D721Med (cell line): ENCODE measurements around the gene WNT1.
A peak's percentile ranks its signal among the peaks of the same experiment; 100 is the strongest.

Source experiments
- DNase-seq: peaks from one replicate; pipeline ENCODE4 v3.0.0; 2011; ENCODE audit warnings: low spot score; ENCODE audit not compliant: insufficient read length
- FAIRE-seq: peaks from 2 replicates; lab custom pipeline; 2011; peaks lifted over from hg19 to GRCh38; lab: Jason Lieb, UNC
- TF ChIP-seq, protein P1 (sequence below): IDR thresholded peaks from 2 replicates; pipeline ENCODE4 v1.5.1; 2012; ENCODE audit warnings: mild to moderate bottlenecking, control low read depth; ENCODE audit not compliant: insufficient read depth; ENCODE audit errors: missing control alignments

Gene WNT1

DNA sequence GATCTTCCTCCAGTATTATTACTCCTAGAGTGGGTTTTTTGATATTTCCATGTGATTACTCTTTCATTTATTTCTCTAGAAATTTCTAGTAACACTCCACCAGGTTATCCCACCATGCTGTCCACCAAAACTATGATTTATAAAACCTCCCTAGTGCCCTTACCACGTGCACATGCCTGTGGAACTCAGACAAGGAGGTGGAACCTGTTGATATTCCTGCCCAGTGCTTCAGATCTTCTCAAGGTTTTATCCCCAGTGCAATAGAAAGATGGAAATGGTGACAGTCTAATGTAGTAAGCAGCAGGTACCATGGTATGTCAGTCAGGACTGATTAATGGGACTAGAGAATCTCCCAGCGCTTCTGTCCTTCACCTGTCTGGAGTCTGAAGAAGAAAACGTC lies 17.3 kb upstream of the WNT1 start:
- TF ChIP-seq, protein P1, sequence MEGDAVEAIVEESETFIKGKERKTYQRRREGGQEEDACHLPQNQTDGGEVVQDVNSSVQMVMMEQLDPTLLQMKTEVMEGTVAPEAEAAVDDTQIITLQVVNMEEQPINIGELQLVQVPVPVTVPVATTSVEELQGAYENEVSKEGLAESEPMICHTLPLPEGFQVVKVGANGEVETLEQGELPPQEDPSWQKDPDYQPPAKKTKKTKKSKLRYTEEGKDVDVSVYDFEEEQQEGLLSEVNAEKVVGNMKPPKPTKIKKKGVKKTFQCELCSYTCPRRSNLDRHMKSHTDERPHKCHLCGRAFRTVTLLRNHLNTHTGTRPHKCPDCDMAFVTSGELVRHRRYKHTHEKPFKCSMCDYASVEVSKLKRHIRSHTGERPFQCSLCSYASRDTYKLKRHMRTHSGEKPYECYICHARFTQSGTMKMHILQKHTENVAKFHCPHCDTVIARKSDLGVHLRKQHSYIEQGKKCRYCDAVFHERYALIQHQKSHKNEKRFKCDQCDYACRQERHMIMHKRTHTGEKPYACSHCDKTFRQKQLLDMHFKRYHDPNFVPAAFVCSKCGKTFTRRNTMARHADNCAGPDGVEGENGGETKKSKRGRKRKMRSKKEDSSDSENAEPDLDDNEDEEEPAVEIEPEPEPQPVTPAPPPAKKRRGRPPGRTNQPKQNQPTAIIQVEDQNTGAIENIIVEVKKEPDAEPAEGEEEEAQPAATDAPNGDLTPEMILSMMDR = no peak
- DNase-seq (no peak), FAIRE-seq (no peak)

GRCh38 chr12:48961331-48961730 lies 16.8 kb upstream of the WNT1 start:
- TF ChIP-seq, protein P1 = no peak
- FAIRE-seq = no peak
- DNase-seq = no peak

- TF ChIP-seq, protein P1 = no peak
- DNase-seq (no peak), FAIRE-seq (no peak)
These were observed 16.3 kb upstream of the WNT1 start for GRCh38 chr12:48961801-48962200.

- TF ChIP-seq, protein P1 = peak; percentile 27
- DNase-seq (no peak), FAIRE-seq (no peak)
These were observed 12.8 kb upstream of the WNT1 start for GRCh38 chr12:48965298-48965838.

GRCh38 chr12:48966177-48966895 lies 11.8 kb upstream of the WNT1 start:
- no peak for DNase-seq
- TF ChIP-seq, protein P1 = no peak
- no peak for FAIRE-seq

GRCh38 chr12:48967991-48968390 lies 10.1 kb upstream of the WNT1 start:
- FAIRE-seq = no peak
- no peak for DNase-seq
- TF ChIP-seq, protein P1 = no peak

- TF ChIP-seq, protein P1 = no peak
- FAIRE-seq = no peak
- DNase-seq = no peak
These were observed 9.7 kb upstream of the WNT1 start for GRCh38 chr12:48968467-48968866.
